ENCODE data around the gene KCNG2. TPM values are rescaled to one million over a fixed set of nuclear protein-coding genes. Genes with fewer than 3 reads are reported as not detected.

The KCNG2 gene
- total and polyA plus RNA-seq, 2 of the 8 experiments (the other 6 are each of a cell fraction or from before 2014, with no cell fraction given), result 0.19 to 0.74 TPM

DNA sequence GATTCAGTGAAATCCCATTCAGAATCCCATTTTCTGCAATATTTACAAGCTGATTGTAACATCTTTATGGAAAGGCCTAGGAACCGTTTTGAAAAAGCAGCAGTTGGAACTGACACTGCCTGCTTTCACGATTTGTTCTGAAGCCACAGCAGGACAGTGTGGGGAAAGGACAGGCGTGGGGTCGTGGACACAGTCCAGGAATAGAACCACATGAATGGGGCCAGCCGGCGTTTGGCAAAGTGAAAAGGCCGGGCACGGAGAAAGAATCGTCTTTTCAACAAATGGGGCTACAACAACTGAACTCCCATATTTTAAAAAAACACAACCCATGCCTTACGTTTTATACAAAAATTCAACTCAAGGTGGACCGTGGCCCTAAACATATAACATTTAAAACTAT is 84.0 kb downstream of the KCNG2 start:
- Histone ChIP-seq H2BK120ac (replicated peaks; ENCODE audit: low read depth, low read length) (no peak overlapping the region), H3K23ac (ENCODE audit: insufficient read length) (no peak overlapping the region), H3K9ac (replicated peaks in 1 of 4; ENCODE audit: extremely low read depth in 1 of 4, low read depth in 3 of 4, low read length in 3 of 4) (no peak overlapping the region), H2AFZ (ENCODE audit: low read length) (no peak overlapping the region), H3K36me3 (ENCODE audit: control insufficient read depth in 2 of 4, insufficient read depth in 4 of 4, low read length in 3 of 4) (no peaks in the 10 kb centered on the region), H4K91ac (replicated peaks; ENCODE audit: insufficient read length, low read length) (no peak overlapping the region), H4K20me1 (replicated peaks in 1 of 2; ENCODE audit: control insufficient read depth in 1 of 2, insufficient read depth in 2 of 2, low read length in 2 of 2) (peaks cover 0 to 2% of the 10 kb centered on the region in 2 experiments), H3K9me3 (ENCODE audit: insufficient read depth in 2 of 2, low read depth in 1 of 2, low read length in 1 of 2) (peaks cover 0 to 5% of the 10 kb centered on the region in 2 experiments; a peak in 1 of 4 replicates), H4K5ac (ENCODE audit: insufficient read length, low read depth, low read length) (no peak overlapping the region), H3K18ac (ENCODE audit: extremely low read depth, low read length) (no peak overlapping the region), H2BK20ac (ENCODE audit: low read length) (no peak overlapping the region), H2BK12ac (ENCODE audit: low read depth, low read length) (no peak overlapping the region), H2BK15ac (ENCODE audit: low read length) (no peak overlapping the region), H2AK5ac (ENCODE audit: low read depth, low read length) (no peak overlapping the region), H3K79me1 (ENCODE audit: low read depth, low read length) (no peaks in the 10 kb centered on the region; the same call in 1 of the 2 replicates), H3K23me2 (ENCODE audit: low read depth, low read length) (no peaks in the 10 kb centered on the region), H3K14ac (ENCODE audit: insufficient read length) (no peak overlapping the region), H3K4me3 (ENCODE audit: extremely low read depth in 1 of 4, insufficient read depth in 2 of 4, low read depth in 3 of 4, low read length in 4 of 4) (no peak overlapping the region), H3K79me2 (ENCODE audit: control insufficient read depth in 1 of 2, insufficient read depth in 2 of 2, low read length in 2 of 2) (no peaks in the 10 kb centered on the region), H3K56ac (replicated peaks; ENCODE audit: insufficient read length, low read depth, low read length) (no peak overlapping the region), H3K4me2 (ENCODE audit: insufficient read depth in 1 of 2, low read depth in 2 of 2, low read length in 2 of 2) (no peak overlapping the region), H4K8ac (ENCODE audit: extremely low read depth, insufficient read depth, low read length) (no peak overlapping the region), H3K27ac (ENCODE audit: low read depth, low read length) (no peak overlapping the region), H3K4ac (replicated peaks; ENCODE audit: insufficient read length, low read depth, low read length) (no peak overlapping the region), H3K27me3 (replicated peaks in 1 of 4; ENCODE audit: control insufficient read depth in 3 of 4, extremely low read depth in 1 of 4, insufficient read depth in 3 of 4, low read length in 3 of 4) (no peaks in the 10 kb centered on the region), H2BK5ac (ENCODE audit: low read depth, low read length) (no peak overlapping the region), H3K4me1 (replicated peaks in 1 of 4; ENCODE audit: control insufficient read depth in 3 of 4, insufficient read depth in 4 of 4, low read length in 3 of 4) (no peaks in the 10 kb centered on the region; a peak in 1 of 7 replicates)
- TF ChIP-seq TAF7 (optimal IDR thresholded peaks at IDR 0.05; ENCODE audit: borderline replicate concordance, low read depth, low read length), result no peak
- ChIA-PET POLR2A (ENCODE audit: partially characterized antibody) (no interaction called here), CTCF (ENCODE audit: partially characterized antibody) (interaction anchor here (0.7 to 1.5 kb wide), 4 partner anchors 10 to 274 kb away, joined by 3 read pairs; no protein-coding TSS in a partner anchor)
- no peak for FAIRE-seq
- 87% methylated on average over 11 of the region's 11 CpGs; no CpG with 5 or more reads in 1 of the 2 experiments for WGBS, 2 experiments (ENCODE audit: extremely low coverage in 1 of 2, insufficient coverage in 1 of 2, insufficient read length in 1 of 2, insufficient replicate concordance in 2 of 2, low coverage in 1 of 2, low lambda C conversion rate in 2 of 2, missing lambda C conversion rate in 1 of 2)
- DNase-seq (ENCODE audit: low read depth in 1 of 2, low spot score in 2 of 2), result no peak

All from H1 (cell line).